Breast epithelium (tissue), 4 donors: ENCODE results near the gene DDA1. TPM values are rescaled to one million over a fixed set of nuclear protein-coding genes. Genes with fewer than 3 reads are reported as not detected.
A peak's percentile ranks its signal among the peaks of the same experiment; 100 is the strongest.

Experiments used
- DNase-seq, 2 donors: peaks; one replicate each; pipeline ENCODE4 v3.0.0-alpha.2; 2019; ENCODE audit warnings: low spot score in 2 of 2
- H3K27ac ChIP-seq, 2 donors: fragments of 200-600 bp; sonication (generic) in 1 of 2; one replicate each; pipeline ENCODE4 v1.5.1; 2016 to 2019; ENCODE audit warnings: mild to moderate bottlenecking in 1 of 2
- H3K27me3 ChIP-seq, 2 donors: fragments of 200-600 bp; sonication (generic) in 1 of 2; one replicate each; pipeline versions ENCODE4 v1.5.1 to v1.6.0; 2017 to 2019; ENCODE audit warnings: control low read depth in 1 of 2, mild to moderate bottlenecking in 1 of 2
- H3K36me3 ChIP-seq: fragments of 200-600 bp; one replicate; pipeline ENCODE4 v1.5.1; 2019
- H3K4me1 ChIP-seq, 2 donors: fragments of 200-600 bp; sonication (generic); one replicate each; pipeline ENCODE4 v1.5.1; 2016 to 2019; ENCODE audit warnings: control low read depth in 1 of 2
- H3K4me3 ChIP-seq, 3 donors: fragments of 200-600 bp; sonication (generic); 1 replicate in 2 of 3; 2 replicates in 1 of 3; pipeline ENCODE4 v1.5.1; 2016 to 2019; ENCODE audit warnings: mild to moderate bottlenecking in 3 of 3, moderate library complexity in 2 of 3
- H3K9me3 ChIP-seq, 2 donors: fragments of 200-600 bp; sonication (generic) in 1 of 2; one replicate each; pipeline ENCODE4 v1.5.1; 2016 to 2019; ENCODE audit warnings: control low read depth in 1 of 2
- POLR2A ChIP-seq: fragments of 450-650 bp; IDR thresholded peaks from one replicate; pipeline ENCODE4 v1.6.1; 2016; ENCODE audit warnings: antibody characterized with exemption, mild to moderate bottlenecking, moderate library complexity
- POLR2AphosphoS5 ChIP-seq, 3 donors: sonication (generic); formaldehyde crosslinking; IDR thresholded peaks; one replicate each; pipeline ENCODE4 v1.6.1; 2017; ENCODE audit warnings: antibody characterized with exemption in 3 of 3
- intact Hi-C: fragments of 100-400 bp; cut with DNase I; formaldehyde crosslinking; loops from one replicate; pipeline ENCODE4 v1.15.1; 2023; ENCODE audit warnings: low total_unique reads
- total RNA-seq, 3 donors: library from RNA; depleted of rRNA; stranded (reverse); fragments of >200 nt; gene quantifications; one replicate each; pipeline ENCODE4 v1.1.0, GENCODE V29; 2016
- TF ChIP-seq, protein P1 (sequence below), 3 donors: fragments of 450-650 bp; IDR thresholded peaks; one replicate each; pipeline ENCODE4 v1.5.1; 2016 to 2017; ENCODE audit warnings: antibody characterized with exemption in 3 of 3, mild to moderate bottlenecking in 3 of 3, moderate library complexity in 3 of 3

Gene DDA1
- total RNA-seq, 3 donors from 2014 or later = 9.2 to 18.7 (median 11.1) TPM

- TF ChIP-seq, protein P1, sequence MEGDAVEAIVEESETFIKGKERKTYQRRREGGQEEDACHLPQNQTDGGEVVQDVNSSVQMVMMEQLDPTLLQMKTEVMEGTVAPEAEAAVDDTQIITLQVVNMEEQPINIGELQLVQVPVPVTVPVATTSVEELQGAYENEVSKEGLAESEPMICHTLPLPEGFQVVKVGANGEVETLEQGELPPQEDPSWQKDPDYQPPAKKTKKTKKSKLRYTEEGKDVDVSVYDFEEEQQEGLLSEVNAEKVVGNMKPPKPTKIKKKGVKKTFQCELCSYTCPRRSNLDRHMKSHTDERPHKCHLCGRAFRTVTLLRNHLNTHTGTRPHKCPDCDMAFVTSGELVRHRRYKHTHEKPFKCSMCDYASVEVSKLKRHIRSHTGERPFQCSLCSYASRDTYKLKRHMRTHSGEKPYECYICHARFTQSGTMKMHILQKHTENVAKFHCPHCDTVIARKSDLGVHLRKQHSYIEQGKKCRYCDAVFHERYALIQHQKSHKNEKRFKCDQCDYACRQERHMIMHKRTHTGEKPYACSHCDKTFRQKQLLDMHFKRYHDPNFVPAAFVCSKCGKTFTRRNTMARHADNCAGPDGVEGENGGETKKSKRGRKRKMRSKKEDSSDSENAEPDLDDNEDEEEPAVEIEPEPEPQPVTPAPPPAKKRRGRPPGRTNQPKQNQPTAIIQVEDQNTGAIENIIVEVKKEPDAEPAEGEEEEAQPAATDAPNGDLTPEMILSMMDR (IDR thresholded peaks at IDR 0.05) = no peak
- TF ChIP-seq POLR2A (no peak), POLR2AphosphoS5 (IDR thresholded peaks at IDR 0.05) (no peak)
- Histone ChIP-seq H3K4me1 (peaks cover 5 to 13% of the 10 kb centered on the region in 2 donors), H3K27me3 (peaks cover 7 to 15% of the 10 kb centered on the region in 2 donors), H3K9me3 (no peaks in the 10 kb centered on the region), H3K36me3 (no peaks in the 10 kb centered on the region), H3K27ac (no peak within 1 kb of the TSS), H3K4me3 (peak within 1 kb of the TSS; percentile 20 to 67 (median 39))
- intact Hi-C loops = loop anchor here (10.0 kb wide), 1 partner anchor 217 kb away; no protein-coding TSS in a partner anchor
- no peak for DNase-seq
These were observed 27.7 kb upstream of the DDA1 start, which contains the start of gene ANKLE1 for GRCh38 chr19:17281391-17282304. Gene ANKLE1, plus strand, starts transcription at chr19:17281901. Its CDS starts 20 bp downstream, at chr19:17281921.

- peaks cover 5 to 13% of the 10 kb centered on the region in 2 donors for H3K4me1 ChIP-seq
- no peak overlapping the region for H3K27ac ChIP-seq
- H3K27me3 ChIP-seq = peaks cover 7 to 15% of the 10 kb centered on the region in 2 donors
- H3K36me3 ChIP-seq = no peaks in the 10 kb centered on the region
- intact Hi-C loops = loop anchor here (10.0 kb wide), 1 partner anchor 218 kb away; no protein-coding TSS in a partner anchor
- peak; percentile 67 to 90 for DNase-seq
- H3K9me3 ChIP-seq = no peaks in the 10 kb centered on the region
- TF ChIP-seq, protein P1 (IDR thresholded peaks at IDR 0.05) = peak; percentile 89 to 93 (median 92)
- TF ChIP-seq POLR2AphosphoS5 (IDR thresholded peaks at IDR 0.05) (peak in 1 of 3 donors; percentile 13), POLR2A (no peak)
- H3K4me3 ChIP-seq = peak overlapping the region; percentile 20 to 67 (median 39)
These were observed 26.8 kb upstream of the DDA1 start for GRCh38 chr19:17282488-17283125.

- DNase-seq = no peak
- peaks cover 7 to 15% of the 10 kb centered on the region in 2 donors for H3K27me3 ChIP-seq
- H3K9me3 ChIP-seq = no peaks in the 10 kb centered on the region
- H3K27ac ChIP-seq = no peak overlapping the region
- H3K36me3 ChIP-seq = no peaks in the 10 kb centered on the region
- TF ChIP-seq, protein P1 (IDR thresholded peaks at IDR 0.05) = no peak
- TF ChIP-seq POLR2AphosphoS5 (IDR thresholded peaks at IDR 0.05) (no peak), POLR2A (no peak)
- H3K4me1 ChIP-seq = peaks cover 5 to 13% of the 10 kb centered on the region in 2 donors
- H3K4me3 ChIP-seq = no peak overlapping the region
- intact Hi-C loops = loop anchor here (10.0 kb wide), 1 partner anchor 219 kb away; no protein-coding TSS in a partner anchor
These were observed 25.8 kb upstream of the DDA1 start for GRCh38 chr19:17283504-17283996.

DNA sequence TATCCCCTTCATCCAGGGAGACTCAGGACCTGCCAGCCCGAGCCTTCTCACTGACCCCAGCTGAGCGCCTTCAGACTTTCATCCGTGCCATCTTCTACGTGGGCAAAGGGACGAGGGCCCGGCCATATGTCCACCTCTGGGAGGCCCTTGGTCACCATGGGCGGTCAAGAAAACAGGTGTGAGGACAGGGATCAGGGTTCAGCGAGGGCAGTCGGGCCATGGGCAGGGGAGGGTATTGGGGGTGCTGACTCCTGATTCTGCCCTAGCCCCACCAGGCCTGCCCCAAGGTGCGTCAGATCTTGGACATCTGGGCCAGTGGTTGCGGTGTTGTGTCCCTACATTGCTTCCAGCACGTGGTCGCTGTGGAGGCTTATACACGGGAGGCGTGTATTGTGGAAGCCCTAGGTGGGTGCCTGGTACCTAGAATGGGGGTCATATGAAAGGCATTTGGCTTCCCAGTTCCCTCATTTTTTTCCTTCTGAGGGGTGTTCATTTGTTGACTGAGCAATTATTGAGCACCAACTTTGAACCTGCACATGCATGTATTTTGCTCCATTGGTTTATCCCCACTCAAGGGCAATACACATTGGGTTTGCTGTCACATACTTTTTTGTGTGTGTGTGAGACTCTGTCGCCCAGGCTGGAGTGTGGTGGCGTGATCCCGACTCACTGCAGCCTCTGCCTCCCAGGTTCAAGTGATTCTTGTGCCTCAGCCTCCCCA lies 23.8 kb upstream of the DDA1 start:
- Histone ChIP-seq H3K4me1 (peaks cover 5 to 13% of the 10 kb centered on the region in 2 donors), H3K27ac (no peak overlapping the region), H3K27me3 (peaks cover 7 to 15% of the 10 kb centered on the region in 2 donors), H3K9me3 (no peaks in the 10 kb centered on the region), H3K4me3 (no peak overlapping the region), H3K36me3 (no peaks in the 10 kb centered on the region)
- no peak for DNase-seq
- TF ChIP-seq POLR2A (no peak), POLR2AphosphoS5 (IDR thresholded peaks at IDR 0.05) (no peak)
- TF ChIP-seq, protein P1 (IDR thresholded peaks at IDR 0.05) = no peak
- intact Hi-C loops = loop anchor here (10.0 kb wide), 1 partner anchor 221 kb away; no protein-coding TSS in a partner anchor
